Measurements from ENCODE around the gene SPOCK2. TPM values are rescaled to one million over a fixed set of nuclear protein-coding genes. Genes with fewer than 3 reads are reported as not detected.

Gene SPOCK2
- polyA plus RNA-seq, 1 experiment: 0.04 TPM

GRCh38 chr10:72010234-72010973 lies 77.9 kb downstream of the SPOCK2 start:
- DNase-seq (ENCODE audit: low read depth): no peak
- Histone ChIP-seq H3K4me3 (ENCODE audit: low read depth, low read length) (no peak overlapping the region), H3K27me3 (ENCODE audit: control insufficient read depth, insufficient read depth, low read length) (no peaks in the 10 kb centered on the region), H3K36me3 (ENCODE audit: control insufficient read depth, insufficient read depth, low read length) (peaks cover 18% of the 10 kb centered on the region)
- CTCF ChIA-PET: interaction anchor here (1.0 to 1.7 kb wide), 5 partner anchors 10 to 54 kb away, joined by 3 to 4 read pairs (median 4); no protein-coding TSS in a partner anchor
- POLR2A ChIA-PET: interaction anchor here (0.6 to 0.8 kb wide), 3 partner anchors 8 to 971 kb away, joined by 3 to 11 read pairs (median 4); no protein-coding TSS in a partner anchor
- TF ChIP-seq CTCF (IDR thresholded peaks at IDR 0.05; ENCODE audit: insufficient read depth, low read depth, low read length): no peak

- CTCF ChIA-PET: interaction anchor here (0.9 to 1.7 kb wide), 8 partner anchors 8 to 54 kb away, joined by 3 to 8 read pairs (median 4); no protein-coding TSS in a partner anchor
- no peak for TF ChIP-seq CTCF (IDR thresholded peaks at IDR 0.05; ENCODE audit: insufficient read depth, low read depth, low read length)
- peaks cover 18% of the 10 kb centered on the region for H3K36me3 ChIP-seq (ENCODE audit: control insufficient read depth, insufficient read depth, low read length)
- no peaks in the 10 kb centered on the region for H3K27me3 ChIP-seq (ENCODE audit: control insufficient read depth, insufficient read depth, low read length)
- H3K4me3 ChIP-seq (ENCODE audit: low read depth, low read length): no peak overlapping the region
- POLR2A ChIA-PET: interaction anchor here (0.6 to 0.8 kb wide), 3 partner anchors 9 to 972 kb away, joined by 3 to 11 read pairs (median 4); no protein-coding TSS in a partner anchor
- peak; percentile 96 for DNase-seq (ENCODE audit: low read depth)
Observed at GRCh38 chr10:72009425-72010081, 78.8 kb downstream of the SPOCK2 start.

GRCh38 chr10:72009051-72009424 lies 79.3 kb downstream of the SPOCK2 start:
- CTCF ChIA-PET: interaction anchor here (0.9 to 1.7 kb wide), 6 partner anchors 9 to 53 kb away, joined by 3 to 8 read pairs (median 4); no protein-coding TSS in a partner anchor
- no peak for DNase-seq (ENCODE audit: low read depth)
- POLR2A ChIA-PET: no interaction called here
- Histone ChIP-seq H3K4me3 (ENCODE audit: low read depth, low read length) (no peak overlapping the region), H3K36me3 (ENCODE audit: control insufficient read depth, insufficient read depth, low read length) (peaks cover 18% of the 10 kb centered on the region), H3K27me3 (ENCODE audit: control insufficient read depth, insufficient read depth, low read length) (no peaks in the 10 kb centered on the region)
- no peak for TF ChIP-seq CTCF (IDR thresholded peaks at IDR 0.05; ENCODE audit: insufficient read depth, low read depth, low read length)

Other genes starting within 250 kb of the SPOCK2 start
- gene PSAP, start 237.3 kb downstream of the SPOCK2 start, polyA plus RNA-seq (2011; rRNA removed): 1,482 and 1,979 TPM in 2 replicates
- 15.3 and 20.9 TPM in 2 replicates for gene CHST3, start 124.2 kb downstream of the SPOCK2 start, polyA plus RNA-seq (2011; rRNA removed)
- 49.8 and 58.0 TPM in 2 replicates for gene ANAPC16, start 127.5 kb upstream of the SPOCK2 start, polyA plus RNA-seq (2011; rRNA removed)
- 18.5 and 36.3 TPM in 2 replicates for gene ASCC1, start 127.7 kb upstream of the SPOCK2 start, polyA plus RNA-seq (2011; rRNA removed)
- gene DDIT4, start 185.4 kb upstream of the SPOCK2 start, polyA plus RNA-seq (2011; rRNA removed): 152 and 174 TPM in 2 replicates